Kidney (tissue), 22 donors: ENCODE data around the gene OR7D2. TPM values are rescaled to one million over a fixed set of nuclear protein-coding genes. Genes with fewer than 3 reads are reported as not detected.

ENCODE experiments used
- DNase-seq, 5 donors: peaks; one replicate each; pipeline ENCODE4 v3.0.0-alpha.2; 2013 to 2020
- FAIRE-seq: peaks from 2 replicates; lab custom pipeline; 2012; peaks lifted over from hg19 to GRCh38; lab: Jason Lieb, UNC
- H3K27ac ChIP-seq, 2 donors: one replicate each; pipeline ENCODE4 v1.7.0; 2013; ENCODE audit warnings: low read depth in 2 of 2, low read length in 2 of 2, inconsistent platforms in 1 of 2
- H3K27me3 ChIP-seq: one replicate; pipeline ENCODE4 v1.7.1; 2013; ENCODE audit warnings: low read length, inconsistent platforms; ENCODE audit not compliant: control insufficient read depth, insufficient read depth
- H3K36me3 ChIP-seq, 3 donors: one replicate each; pipeline versions ENCODE4 v1.7.0 to v1.7.1; 2013; ENCODE audit warnings: low read length in 3 of 3, control low read depth in 1 of 3, inconsistent platforms in 1 of 3; ENCODE audit not compliant: insufficient read depth in 3 of 3, control insufficient read depth in 2 of 3
- H3K4me1 ChIP-seq, 3 donors: one replicate each; pipeline versions ENCODE4 v1.7.0 to v1.7.1; 2013; ENCODE audit warnings: low read length in 3 of 3, inconsistent platforms in 1 of 3, low read depth in 1 of 3; ENCODE audit not compliant: control insufficient read depth in 2 of 3, insufficient read depth in 2 of 3
- H3K4me3 ChIP-seq, 3 donors: one replicate each; pipeline versions ENCODE4 v1.7.0 to v1.8.1; 2013; ENCODE audit warnings: low read length in 3 of 3, control low read depth in 1 of 3, inconsistent platforms in 1 of 3
- H3K9ac ChIP-seq, 3 donors: one replicate each; pipeline versions ENCODE4 v1.7.0 to v1.7.1; 2013; ENCODE audit warnings: low read length in 3 of 3, control low read depth in 1 of 3, inconsistent platforms in 1 of 3
- H3K9me3 ChIP-seq, 3 donors: one replicate each; pipeline versions ENCODE4 v1.7.0 to v1.7.1; 2013; ENCODE audit warnings: low read length in 3 of 3, control low read depth in 1 of 3, inconsistent platforms in 1 of 3; ENCODE audit not compliant: control insufficient read depth in 2 of 3, insufficient read depth in 1 of 3
- CTCF ChIP-seq: IDR thresholded peaks from 3 replicates; pipeline ENCODE4 v1.5.1; 2012; ENCODE audit warnings: mild to moderate bottlenecking, moderate library complexity, borderline replicate concordance; ENCODE audit not compliant: insufficient read depth; ENCODE audit errors: extremely low read depth
- intact Hi-C: fragments of 100-400 bp; cut with DNase I; formaldehyde crosslinking; loops from one replicate; pipeline ENCODE4 v1.11.1; 2022
- long read RNA-seq, 10 donors: library from polyadenylated mRNA in 1 of 10; unstranded in 1 of 10; transcript quantifications; one replicate each; pipeline ENCODE4 v2.0.0 and lab custom pipeline, GENCODE V29; 2021 to 2026
- polyA plus RNA-seq: library from polyadenylated mRNA; stranded (reverse); fragments of 350-450 nt; fragmentation: Illumina TruSeq; extraction: RNeasy Lipid Tissue Mini Kit (QIAGEN cat#74804); gene quantifications from one replicate; pipeline ENCODE4 v1.2.3, GENCODE V29; 2014; ENCODE audit warnings: low read depth, low replicate concordance; ENCODE audit not compliant: insufficient read depth
- total RNA-seq: library from RNA; stranded (reverse); fragmentation: NEBNext Ultra II Directional; extraction: Animal tissue kit (Norgen Biotek cat#: 25700); gene quantifications from one replicate; pipeline ENCODE4 v1.2.1, GENCODE V29; 2021
- donor health status: control.
- donor health status: control.
- donor health status: control.
- donor health status: control.
- donor health status: control.
- donor health status: DM: yes; HTN: yes; CAD: no.
- donor health status: Normal renal cell carcinoma (clear cell type).

OR7D2 gene
- total RNA-seq (not detected), polyA plus RNA-seq (not detected)
- long read RNA-seq, donor 1 = 0 reads
- long read RNA-seq, donor 2 = 0 reads
- long read RNA-seq, donor 3 = 0 reads
- long read RNA-seq, donor 4 = 0 reads
- long read RNA-seq, donor 5 = 0 reads
- long read RNA-seq, donor 6 = 0 reads
- long read RNA-seq, donor 7 = 0 reads
- long read RNA-seq, donor 8, partial matches to known transcripts = 0 of 2 reads
- long read RNA-seq, donor 8, other reads (novel, unspliced or antisense) = 0 of 2 reads
- long read RNA-seq, donor 9 = 0 reads
- long read RNA-seq, donor 10 = 0 reads

GRCh38 chr19:9178901-9179300, at the start of gene OR7D2:
Gene OR7D2 (plus strand): TSS chr19:9178979. CDS start chr19:9185782, 6,803 bp downstream.
- H3K27ac ChIP-seq = no peak within 1 kb of the TSS
- intact Hi-C loops = no loop called here
- no peak within 1 kb of the TSS for H3K4me3 ChIP-seq
- H3K9ac ChIP-seq = no peak within 1 kb of the TSS
- DNase-seq = no peak
- TF ChIP-seq CTCF = no peak
- H3K27me3 ChIP-seq = no peaks in the 10 kb centered on the region
- H3K36me3 ChIP-seq = no peaks in the 10 kb centered on the region
- no peak for FAIRE-seq
- H3K4me1 ChIP-seq = no peaks in the 10 kb centered on the region
- no peaks in the 10 kb centered on the region for H3K9me3 ChIP-seq

GRCh38 chr19:9130965-9131364, 47.8 kb upstream of the OR7D2 start:
- no peaks in the 10 kb centered on the region for H3K9me3 ChIP-seq
- H3K27me3 ChIP-seq = no peaks in the 10 kb centered on the region
- H3K9ac ChIP-seq = no peak overlapping the region
- intact Hi-C loops = no loop called here
- H3K4me1 ChIP-seq = no peaks in the 10 kb centered on the region
- no peak for TF ChIP-seq CTCF
- no peak overlapping the region for H3K4me3 ChIP-seq
- no peaks in the 10 kb centered on the region for H3K36me3 ChIP-seq
- no peak for DNase-seq
- no peak for FAIRE-seq
- H3K27ac ChIP-seq = no peak overlapping the region

- no peaks in the 10 kb centered on the region for H3K36me3 ChIP-seq
- FAIRE-seq (no peak), DNase-seq (no peak)
- H3K27me3 ChIP-seq = no peaks in the 10 kb centered on the region
- H3K27ac ChIP-seq = no peak overlapping the region
- H3K9ac ChIP-seq = no peak overlapping the region
- H3K4me3 ChIP-seq = no peak overlapping the region
- H3K4me1 ChIP-seq = no peaks in the 10 kb centered on the region
- TF ChIP-seq CTCF = no peak
- no peaks in the 10 kb centered on the region for H3K9me3 ChIP-seq
- intact Hi-C loops = no loop called here
These were observed 46.4 kb upstream of the OR7D2 start for GRCh38 chr19:9132422-9132821.
